Activated T-cell treated with anti-CD3 and anti-CD28 coated beads, Interleukin-2, amount 50 U/mL, for 1 hour (primary cell): ENCODE results near the gene HS3ST5.
"Not testable (repeated sequence)": the region's sequence is repeated elsewhere in the genome, so short reads cannot be mapped to it uniquely, and the experiment has no call there.

Experiments used
- DNase-seq: peaks from one replicate; pipeline ENCODE4 v3.0.0-alpha.2; 2020

Gene HS3ST5

GRCh38 chr6:114181664-114182063 is 161.2 kb downstream of the HS3ST5 start:
- DNase-seq: no peak

- no peak for DNase-seq
These were observed 163.4 kb downstream of the HS3ST5 start for GRCh38 chr6:114179411-114179810.

GRCh38 chr6:114176726-114177125 is 166.1 kb downstream of the HS3ST5 start:
- no peak for DNase-seq

GRCh38 chr6:114172576-114173260 is 170.1 kb downstream of the HS3ST5 start:
- no peak for DNase-seq

GRCh38 chr6:114171473-114171872 is 171.3 kb downstream of the HS3ST5 start:
- DNase-seq: no peak

- DNase-seq: no peak
These were observed 171.8 kb downstream of the HS3ST5 start for GRCh38 chr6:114170958-114171387.

GRCh38 chr6:114170372-114170771 is 172.5 kb downstream of the HS3ST5 start:
- no peak for DNase-seq

- DNase-seq: no peak
These were observed 173.1 kb downstream of the HS3ST5 start for GRCh38 chr6:114169763-114170162.

- DNase-seq: no peak
These were observed 174.9 kb downstream of the HS3ST5 start for GRCh38 chr6:114167583-114168576.

- DNase-seq: no peak
These were observed 178.6 kb downstream of the HS3ST5 start for GRCh38 chr6:114164207-114164606.

GRCh38 chr6:114162691-114163347 is 180.0 kb downstream of the HS3ST5 start:
- no peak for DNase-seq

- no peak for DNase-seq
These were observed 181.9 kb downstream of the HS3ST5 start for GRCh38 chr6:114160881-114161280.

GRCh38 chr6:114159727-114160126 is 183.1 kb downstream of the HS3ST5 start:
- DNase-seq: no peak

GRCh38 chr6:114158838-114159694 is 183.8 kb downstream of the HS3ST5 start:
- DNase-seq: no peak

- DNase-seq: no peak
These were observed 184.4 kb downstream of the HS3ST5 start for GRCh38 chr6:114158411-114158810.

- DNase-seq: no peak
These were observed 185.0 kb downstream of the HS3ST5 start for GRCh38 chr6:114157848-114158247.

- DNase-seq: no peak
These were observed 187.1 kb downstream of the HS3ST5 start for GRCh38 chr6:114155763-114156162.

- DNase-seq: no peak
These were observed 188.0 kb downstream of the HS3ST5 start for GRCh38 chr6:114154812-114155211.

- no peak for DNase-seq
These were observed 189.4 kb downstream of the HS3ST5 start for GRCh38 chr6:114153448-114153847.

GRCh38 chr6:114151064-114151690 is 191.6 kb downstream of the HS3ST5 start:
- no peak for DNase-seq

- DNase-seq: not testable (repeated sequence)
These were observed 193.6 kb downstream of the HS3ST5 start for GRCh38 chr6:114149182-114149581.
